EH (cell line): ENCODE measurements around the gene SKI.

Experiments used
- DNase-seq: peaks from one replicate; pipeline ENCODE4 v3.0.0-alpha.2; 2015; ENCODE audit warnings: low read depth

SKI gene

DNA sequence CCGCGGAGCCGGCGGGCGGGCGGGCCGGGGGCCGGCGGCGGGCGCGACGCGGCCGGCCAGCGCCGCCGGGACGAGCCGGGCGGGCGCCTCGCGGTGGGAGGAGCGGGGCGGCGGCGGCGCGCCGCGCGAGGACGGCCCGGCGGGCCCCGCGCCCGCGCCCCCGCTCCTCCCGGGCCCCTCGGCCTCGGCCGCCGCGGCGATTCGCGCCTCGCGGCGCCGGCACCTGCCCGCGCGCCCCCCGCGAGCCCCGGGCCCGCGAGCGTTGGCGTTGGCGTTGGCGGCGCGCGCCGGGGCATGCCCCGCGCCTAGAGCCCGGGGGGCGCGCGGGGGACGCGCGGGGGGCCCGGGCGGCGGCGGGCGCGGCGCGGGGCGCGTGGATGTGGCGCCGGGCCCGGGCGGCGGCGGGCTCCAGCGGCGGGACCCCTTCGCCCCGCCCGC is at the start of gene SKI:
SKI (plus strand) TSS at position 163 of the 438 bp plus-strand sequence. CDS start 448 bp downstream, outside the sequence.
- no peak for DNase-seq

DNA sequence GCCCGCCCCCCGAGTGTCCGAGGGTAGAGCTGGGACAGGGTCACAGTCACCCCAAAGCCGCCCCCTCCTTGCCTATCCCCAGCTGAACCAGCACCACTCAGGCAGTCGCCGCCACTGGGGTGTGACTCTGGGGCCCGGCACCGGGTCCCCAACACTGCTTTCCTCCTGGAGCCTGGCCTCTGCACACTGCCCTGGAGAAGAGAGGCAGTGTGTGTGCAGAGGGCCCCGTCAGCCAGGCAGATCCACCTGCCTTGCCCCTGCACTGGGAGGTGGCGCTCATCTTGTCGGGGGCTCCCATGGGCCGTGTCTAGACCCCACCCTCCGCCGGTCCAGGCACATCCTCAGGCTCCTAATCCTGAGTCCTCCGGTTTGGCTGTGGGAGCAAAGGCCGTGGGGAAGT is 49.2 kb upstream of the SKI start:
- no peak for DNase-seq

DNA sequence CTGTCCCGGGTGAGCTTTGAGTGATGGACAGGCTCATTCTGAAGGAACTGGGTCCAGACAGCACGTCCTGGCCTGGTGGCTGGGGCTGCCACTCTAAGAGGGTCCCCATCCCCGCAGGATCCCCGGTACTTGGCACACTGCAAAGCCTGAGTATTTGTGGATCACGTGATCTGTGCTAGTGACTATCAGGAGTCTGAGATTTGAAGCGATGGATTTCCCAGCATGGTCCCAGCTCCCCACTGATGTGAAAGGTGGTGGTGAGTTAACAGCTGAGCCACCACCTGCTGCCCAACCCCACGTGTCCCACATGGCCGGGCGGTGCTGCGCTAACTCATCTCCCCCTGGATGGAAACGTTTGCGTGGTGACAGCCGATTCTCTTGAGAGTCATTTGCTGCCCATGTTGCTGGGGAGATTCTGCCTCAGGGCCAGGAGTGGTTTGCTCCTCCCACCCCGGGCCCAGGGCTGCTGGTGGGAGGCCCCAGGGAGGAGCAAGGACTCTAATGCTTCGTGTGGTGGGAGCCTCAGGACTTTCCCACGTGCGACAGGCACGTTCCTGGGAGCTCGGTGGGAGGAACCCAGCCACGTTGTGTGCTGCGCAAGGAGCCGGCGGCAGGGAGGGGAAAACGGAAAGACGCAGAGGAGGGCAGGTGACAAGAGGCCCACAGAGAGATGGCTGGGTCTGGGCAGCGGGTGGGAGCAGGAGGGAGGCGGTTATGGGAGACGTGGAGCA is 48.7 kb upstream of the SKI start:
- no peak for DNase-seq

DNA sequence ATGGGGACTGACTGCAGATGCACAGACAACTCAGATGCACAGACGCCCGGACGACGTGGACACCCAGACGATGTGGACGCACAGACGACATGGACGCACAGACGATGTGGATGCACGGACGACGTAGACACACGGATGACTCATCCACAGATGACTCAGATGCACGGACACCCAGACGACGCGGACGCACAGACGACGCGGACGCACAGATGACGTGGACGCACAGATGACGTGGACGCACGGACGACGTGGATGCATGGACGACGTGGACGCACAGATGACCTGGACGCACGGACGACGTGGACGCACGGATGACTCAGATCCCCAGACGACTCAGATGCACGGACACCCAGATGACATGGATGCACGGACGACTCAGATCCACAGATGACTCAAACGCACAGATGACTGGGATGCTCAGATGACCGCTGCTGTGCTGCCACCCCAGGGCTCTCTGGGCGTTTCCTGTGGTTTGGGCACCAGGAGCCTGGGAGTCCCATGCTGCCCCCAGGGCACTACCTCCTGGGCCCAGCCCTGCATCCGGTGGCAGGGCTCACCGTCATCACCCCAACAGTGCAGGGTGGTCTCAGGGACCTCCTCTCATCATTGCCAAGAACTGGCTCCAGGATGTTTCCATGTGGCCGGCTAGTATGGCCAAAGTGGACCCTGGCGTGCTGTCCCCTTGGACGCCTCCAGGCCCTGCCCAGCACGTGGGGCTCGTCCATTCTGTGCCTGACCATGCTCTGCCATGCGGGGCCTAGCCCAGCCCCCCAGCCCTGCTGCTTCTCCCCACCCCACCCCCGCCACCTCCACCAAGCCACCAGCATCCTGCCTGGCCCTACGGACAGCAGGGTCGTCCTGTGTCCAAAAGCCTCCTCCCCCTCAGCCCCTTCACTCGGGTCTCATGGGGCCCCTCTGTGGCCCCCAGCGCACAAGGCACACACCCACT is 47.5 kb upstream of the SKI start:
- DNase-seq, result peak; percentile 50

DNA sequence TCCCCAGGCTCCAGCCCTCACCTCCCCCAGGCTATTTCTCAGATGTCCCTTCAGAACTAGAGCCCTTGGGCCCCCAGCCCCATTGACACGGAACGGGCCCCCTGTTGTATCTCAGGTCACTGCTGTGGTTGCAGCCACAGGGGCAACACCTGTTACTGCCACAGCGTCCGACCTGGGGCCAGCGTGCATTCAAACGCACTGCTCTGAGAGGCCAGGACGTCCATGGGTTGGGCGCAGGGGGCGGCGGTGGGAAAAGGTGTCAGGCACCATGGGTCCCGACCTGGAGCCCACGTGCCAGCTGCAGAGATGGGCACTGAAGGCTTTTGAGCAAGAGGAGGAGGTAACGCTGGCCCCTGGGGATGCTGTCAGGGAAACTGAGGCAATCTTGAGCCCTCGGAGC is 46.8 kb upstream of the SKI start:
- DNase-seq, result no peak

DNA sequence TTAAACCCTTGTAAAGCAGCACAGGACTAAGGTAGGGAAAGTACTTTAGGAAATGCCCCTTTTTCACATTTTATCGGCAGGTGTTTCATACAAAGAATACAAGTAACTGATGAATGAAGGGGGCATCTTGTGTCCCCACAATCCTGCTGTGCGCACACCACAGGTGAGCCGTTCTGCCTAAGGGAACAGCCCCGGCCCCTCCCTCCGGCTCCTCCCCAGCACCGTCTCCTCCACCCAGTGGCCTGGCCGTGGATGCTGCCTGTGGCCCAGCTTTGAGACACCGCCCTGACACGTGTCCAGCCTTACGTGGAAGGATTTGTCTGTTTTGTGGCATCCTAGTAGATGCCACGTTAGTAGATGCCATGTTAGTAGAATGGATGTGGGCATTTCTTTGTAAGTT is 46.4 kb upstream of the SKI start:
- no peak for DNase-seq

DNA sequence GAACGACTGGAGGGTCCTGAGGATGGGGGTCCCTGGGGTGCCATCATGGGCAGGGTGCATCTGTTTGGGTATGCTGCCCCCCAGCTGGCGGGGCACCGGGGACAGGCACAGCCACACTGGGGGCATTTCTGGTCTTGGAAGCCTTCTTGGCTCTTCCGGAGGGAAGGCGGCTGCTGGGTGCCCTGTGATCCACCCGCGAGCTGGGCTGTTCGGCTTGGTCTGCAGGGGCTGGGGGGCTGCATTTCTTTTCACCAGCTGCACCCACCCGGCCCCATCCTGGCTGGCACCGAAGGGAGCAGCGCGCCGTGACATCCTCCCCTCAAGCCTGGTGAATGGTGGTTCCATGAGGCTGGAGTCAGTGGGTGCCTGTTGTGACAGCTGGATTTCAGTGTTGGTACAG is 45.7 kb upstream of the SKI start:
- DNase-seq, result no peak

DNA sequence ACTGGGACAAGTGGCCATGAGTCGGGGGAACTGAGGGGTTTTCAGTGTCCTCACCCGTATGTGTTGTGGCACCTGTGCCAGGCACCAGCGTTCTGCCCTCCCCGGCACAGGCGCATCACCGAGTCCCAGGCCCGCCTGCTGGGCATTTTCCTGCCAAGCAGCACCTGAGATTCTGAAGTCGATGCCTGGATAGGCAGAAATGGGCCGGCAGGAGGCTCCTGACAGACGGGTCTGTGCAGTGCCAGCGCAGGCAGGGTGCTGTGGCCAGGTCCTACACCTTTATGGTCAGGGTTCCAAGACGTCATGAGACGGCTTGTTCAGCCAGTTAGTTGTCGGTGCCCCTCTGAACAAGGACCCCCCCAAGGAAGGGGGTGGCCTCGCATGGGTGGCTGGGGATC is 44.2 kb upstream of the SKI start:
- no peak for DNase-seq

DNA sequence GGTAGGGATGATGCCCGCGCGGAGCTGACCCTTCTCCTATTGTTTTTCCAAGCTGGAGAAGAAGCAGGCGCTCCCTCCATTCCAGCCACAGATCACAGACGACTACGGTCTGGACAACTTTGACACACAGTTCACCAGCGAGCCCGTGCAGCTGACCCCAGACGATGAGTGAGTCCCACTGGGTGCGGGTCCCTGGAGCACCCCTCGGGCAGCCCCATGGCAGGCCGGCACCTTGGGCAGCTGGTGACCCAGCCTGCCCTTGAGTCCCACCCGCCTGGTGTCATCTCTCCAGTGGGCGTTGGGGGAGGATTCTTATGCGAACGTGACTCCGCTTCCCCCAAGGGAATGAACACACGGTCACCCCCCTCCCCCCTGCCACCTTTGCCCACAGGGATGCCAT is 43.6 kb upstream of the SKI start:
- no peak for DNase-seq

DNA sequence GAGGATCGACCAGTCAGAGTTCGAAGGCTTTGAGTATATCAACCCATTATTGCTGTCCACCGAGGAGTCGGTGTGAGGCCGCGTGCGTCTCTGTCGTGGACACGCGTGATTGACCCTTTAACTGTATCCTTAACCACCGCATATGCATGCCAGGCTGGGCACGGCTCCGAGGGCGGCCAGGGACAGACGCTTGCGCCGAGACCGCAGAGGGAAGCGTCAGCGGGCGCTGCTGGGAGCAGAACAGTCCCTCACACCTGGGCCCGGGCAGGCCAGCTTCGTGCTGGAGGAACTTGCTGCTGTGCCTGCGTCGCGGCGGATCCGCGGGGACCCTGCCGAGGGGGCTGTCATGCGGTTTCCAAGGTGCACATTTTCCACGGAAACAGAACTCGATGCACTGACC is 43.2 kb upstream of the SKI start:
- DNase-seq, result no peak

DNA sequence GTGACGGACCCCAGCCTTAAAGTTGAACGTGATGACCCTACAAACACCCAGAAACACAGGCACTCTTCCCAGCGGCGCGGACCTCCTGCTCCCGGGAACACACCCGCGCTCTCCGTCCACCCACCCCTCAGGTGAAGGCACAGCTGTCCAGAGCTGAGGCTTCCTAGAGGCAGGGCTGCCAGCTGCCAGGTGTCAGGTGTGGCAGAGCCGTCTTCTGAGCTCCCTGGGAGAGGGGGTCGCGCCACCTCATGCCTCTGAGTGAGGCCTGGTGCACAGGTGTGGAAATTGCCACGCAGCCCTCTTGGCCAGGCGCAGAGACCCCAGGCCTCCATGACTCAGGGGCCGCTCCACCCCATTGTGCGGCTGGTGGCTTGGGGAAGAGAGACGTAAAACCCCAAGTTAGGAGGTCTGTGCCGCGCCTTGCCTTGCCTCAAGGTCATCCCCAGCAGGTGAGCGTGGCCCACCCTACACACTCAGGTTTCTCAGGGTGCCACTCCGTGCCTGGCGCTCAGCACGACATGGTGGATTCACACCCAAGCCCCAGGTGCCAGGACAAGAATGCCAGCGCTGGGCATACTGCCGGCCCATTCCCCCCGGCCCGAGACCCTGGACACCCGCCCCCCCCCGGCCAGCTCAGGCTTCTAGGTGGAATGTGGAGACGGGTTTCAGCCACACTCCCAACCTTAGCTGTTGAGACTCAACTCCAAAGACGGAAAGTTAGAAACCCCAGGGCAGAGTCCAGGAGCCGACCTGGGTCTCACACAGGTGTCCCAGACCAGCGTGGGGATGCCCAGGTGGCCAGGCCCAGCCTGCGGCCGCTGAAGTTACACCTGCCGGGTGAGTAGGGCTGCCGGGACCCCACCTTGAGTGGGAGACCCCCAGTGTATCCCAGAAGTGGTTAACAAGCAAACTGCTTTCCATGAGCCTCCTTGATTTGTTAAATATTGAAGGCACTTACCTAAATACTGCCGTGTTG is 42.0 kb upstream of the SKI start:
- no peak for DNase-seq

DNA sequence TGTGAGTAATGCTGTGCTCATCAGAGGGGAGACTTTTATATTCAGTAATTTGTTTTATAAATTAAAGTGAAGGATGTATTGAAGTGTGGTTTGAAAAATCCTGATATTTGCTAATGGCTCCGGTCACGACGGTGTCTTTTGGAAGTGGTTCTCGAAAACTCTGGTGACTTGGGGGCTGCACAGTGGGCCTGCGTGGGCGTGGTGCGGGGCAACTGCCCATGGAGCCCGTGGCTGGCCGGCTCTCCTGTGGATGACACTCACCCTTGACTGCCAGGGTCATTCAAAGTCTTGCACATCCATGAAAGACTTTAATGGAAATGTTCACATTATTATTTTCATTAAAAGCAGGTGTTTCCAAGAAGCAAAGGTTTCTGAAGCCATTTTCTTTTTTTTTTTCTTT is 41.2 kb upstream of the SKI start:
- no peak for DNase-seq

DNA sequence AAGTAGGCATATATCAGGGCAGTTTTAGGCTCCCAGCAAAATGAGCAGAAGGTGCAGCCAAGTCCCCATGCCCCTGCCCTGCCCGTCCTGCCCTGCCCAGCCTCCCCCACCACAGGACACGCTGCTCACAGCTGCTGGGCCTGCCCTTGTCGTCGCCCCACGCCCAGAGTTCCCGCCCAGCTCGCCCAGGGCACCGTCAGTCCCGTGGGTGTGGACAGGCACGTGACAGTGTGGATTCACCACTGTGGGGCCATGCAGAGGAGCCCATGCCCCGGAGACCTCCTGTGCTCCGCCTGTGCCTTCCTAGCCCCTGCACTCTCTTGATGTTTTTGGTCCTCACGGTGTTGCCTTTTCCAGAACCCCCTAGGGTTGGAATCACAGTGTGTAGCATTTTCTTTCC is 40.5 kb upstream of the SKI start:
- DNase-seq, result no peak

DNA sequence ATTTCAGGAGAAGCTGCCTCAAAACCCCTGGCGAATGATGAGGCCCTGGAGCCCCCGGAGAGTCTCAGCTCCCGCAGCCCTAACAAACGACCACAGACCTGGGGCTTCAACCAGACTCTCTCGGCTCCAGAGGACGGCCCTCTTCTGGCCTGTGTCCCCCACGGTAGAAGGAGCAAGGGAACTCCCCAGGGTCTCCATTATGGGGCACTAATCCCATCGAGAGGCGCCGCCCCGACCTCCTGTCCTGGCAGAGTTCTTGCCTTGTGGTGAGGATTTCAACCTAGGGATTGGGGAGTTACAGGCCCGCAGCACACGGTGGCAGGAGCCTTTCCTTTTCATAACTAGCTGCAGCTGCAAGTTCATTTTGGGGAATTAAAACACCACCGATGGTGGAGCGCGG is 39.8 kb upstream of the SKI start:
- DNase-seq, result no peak

DNA sequence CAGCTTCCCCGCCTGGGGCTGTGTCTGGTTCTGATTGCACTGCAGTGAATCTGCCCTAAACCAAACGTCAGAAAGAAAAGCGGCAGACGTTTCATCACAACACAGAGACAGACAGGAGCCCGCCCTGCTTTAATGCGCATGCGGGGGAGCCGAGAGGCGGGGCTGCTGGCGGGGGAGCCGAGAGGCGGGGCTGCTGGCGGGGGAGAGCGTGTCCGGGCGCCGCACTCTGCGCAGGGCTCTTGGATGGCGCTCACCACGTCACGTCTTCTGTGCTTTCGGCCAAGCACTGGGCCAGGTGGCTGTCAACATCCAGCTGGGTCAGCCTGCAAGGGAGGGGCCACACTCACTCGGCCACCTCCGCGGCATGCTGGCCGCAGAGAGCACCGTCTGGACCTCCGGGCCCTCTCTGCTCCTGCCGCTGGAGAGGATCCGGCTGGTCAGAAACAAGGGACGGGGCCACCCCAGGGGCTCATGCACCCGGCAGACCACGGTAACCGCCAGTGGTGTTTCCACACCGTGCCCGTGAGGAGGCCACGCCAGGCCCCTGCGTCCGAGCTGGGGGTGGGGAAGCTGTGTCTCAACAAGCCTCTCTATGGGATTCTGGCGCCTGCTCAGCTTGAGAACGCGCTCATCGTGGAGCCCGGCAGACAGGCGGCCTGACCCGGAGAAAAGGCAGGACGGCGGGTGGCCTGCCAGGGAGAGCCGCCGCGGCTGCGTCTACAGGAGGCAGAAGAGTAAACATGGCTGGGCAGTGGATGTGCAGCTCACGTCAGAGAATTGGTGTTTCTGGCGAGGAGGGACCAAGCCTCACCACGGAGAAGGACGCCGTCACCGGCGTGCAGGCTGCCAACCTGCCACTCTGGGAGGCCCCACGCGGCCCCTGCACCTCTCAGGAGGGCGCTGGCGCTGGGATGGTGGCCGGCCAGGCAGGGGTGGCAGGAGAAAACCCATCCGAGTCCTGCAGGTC is 38.4 kb upstream of the SKI start:
- DNase-seq, result peak; percentile 97

DNA sequence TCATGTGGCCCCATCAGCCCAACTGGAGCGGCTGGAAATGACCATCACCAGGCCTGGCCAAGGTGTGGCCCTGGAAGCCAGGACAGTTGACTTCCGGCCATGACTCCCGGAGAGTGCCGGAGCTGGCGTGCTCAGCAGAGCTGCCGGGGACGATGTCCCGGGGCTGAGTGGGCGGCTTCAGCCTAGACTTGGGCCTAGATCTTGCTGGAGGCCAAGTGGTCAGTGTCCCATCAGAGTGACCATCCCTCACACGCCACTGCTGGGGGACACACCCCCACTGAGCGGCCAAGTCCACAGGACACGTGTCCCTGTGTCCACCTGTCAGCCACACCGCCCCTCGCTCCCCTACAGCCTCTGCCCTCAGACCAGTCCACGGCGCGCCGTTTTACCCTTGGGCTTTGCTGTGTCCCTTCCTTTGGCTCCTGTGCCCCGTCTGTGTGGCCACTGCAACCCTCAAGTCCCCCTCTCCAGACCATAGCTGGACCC is 37.6 kb upstream of the SKI start:
- DNase-seq, result no peak

DNA sequence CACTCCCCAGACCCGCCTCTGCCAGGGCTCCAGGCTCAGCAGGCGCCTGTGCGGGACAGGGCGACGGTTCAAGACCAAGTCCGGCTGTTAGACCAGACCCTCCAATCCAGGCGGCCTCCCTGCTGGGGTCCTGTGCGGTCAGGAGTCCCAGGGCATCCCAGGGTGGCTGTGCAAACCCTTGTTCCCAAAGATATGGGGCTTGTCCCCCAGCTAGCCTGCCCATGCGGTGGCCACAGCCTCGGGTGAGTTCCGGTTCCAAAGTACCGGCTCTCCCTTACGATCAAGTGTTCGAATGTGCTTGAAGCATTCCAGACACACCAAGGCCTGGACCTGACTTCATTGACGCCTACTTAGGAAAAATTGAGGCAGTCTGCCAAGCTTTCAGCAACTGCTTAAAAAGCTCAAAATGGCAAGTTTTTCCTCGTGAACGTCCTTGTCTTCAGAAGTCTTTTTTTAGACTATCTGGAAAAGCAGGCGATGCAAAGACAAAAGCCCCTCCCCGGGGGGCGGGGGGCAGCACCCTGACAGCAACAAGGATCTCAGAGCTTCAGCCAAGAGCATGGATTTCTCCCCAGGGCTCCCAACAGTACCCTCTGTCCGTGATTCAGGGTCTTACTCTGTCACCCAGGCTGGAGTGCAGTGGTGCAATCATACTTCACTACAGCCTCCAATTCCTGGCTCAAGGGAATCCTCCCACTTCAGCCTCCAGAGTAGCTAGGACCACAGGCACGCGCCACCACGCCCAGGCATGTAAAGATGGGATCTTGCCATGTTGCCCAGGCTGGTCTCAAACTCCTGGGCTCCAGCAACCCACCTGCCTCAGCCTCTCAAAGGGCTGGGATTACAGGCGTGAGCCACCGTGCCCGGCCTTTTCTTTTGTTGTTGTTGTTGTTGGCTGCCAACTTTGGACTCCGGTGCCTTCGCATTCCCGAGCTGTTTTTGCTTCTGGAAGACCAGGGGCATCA is 35.8 kb upstream of the SKI start:
- peak; percentile 71 for DNase-seq

DNA sequence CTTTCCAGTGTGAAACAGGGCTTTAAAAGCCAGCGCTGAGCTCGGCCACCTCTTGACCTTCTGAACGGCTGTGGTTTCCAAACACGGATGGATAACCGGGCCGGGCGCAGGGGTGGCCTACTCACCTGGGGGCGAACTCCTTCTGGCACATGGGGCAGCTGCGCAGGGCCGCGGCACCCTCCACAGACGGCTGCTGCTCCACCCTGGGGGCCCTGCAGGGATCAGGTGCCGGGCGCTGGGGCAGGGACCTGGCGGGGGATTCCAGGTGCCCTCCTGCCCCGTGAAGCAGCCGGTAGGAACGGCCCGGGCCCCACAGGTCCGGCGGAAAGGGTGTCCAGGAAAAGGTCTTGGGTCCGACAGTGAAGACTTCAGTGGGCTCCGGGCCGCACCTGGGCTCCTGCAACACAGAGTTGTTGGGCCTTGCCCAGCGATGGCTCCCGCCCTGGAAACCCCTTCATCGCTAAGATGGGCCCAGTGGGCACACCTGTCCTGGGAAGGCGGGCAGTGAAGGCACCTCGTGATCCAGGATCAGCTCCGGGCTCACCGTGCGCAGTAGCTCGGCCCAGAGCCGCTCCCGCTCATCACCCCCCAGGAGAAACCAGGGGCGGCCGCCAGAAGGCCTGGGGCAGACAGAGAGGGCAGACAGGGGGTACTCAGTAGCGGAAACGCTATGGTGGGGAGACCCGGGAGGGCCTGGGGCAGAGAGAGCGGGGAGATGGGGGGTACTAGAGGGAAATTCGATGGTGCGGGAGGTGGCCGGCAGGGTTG is 34.4 kb upstream of the SKI start:
- DNase-seq, result no peak
